ENCODE measurements around the gene RASA3. TPM values are rescaled to one million over a fixed set of nuclear protein-coding genes. Genes with fewer than 3 reads are reported as not detected.

Gene RASA3
- total RNA-seq, 2 donors from 2014 or later: 8.6 to 12.5 TPM

GRCh38 chr13:114008964-114009589, 123.3 kb downstream of the RASA3 start:
- DNase-seq (ENCODE audit: low spot score): no peak
- intact Hi-C loops (cut with DNase I): no loop called here
- Histone ChIP-seq H3K4me3 (no peak overlapping the region), H3K9me3 (no peaks in the 10 kb centered on the region), H3K4me1 (replicated peaks) (no peaks in the 10 kb centered on the region), H3K36me3 (peaks cover 4 to 12% of the 10 kb centered on the region in 2 donors), H3K27ac (no peak overlapping the region), H3K27me3 (replicated peaks; ENCODE audit: insufficient read depth) (no peaks in the 10 kb centered on the region)
- no peak for TF ChIP-seq POLR2A (IDR thresholded peaks at IDR 0.05)
- no peak for TF ChIP-seq POLR2AphosphoS5 (IDR thresholded peaks at IDR 0.05)
- TF ChIP-seq, protein P1, sequence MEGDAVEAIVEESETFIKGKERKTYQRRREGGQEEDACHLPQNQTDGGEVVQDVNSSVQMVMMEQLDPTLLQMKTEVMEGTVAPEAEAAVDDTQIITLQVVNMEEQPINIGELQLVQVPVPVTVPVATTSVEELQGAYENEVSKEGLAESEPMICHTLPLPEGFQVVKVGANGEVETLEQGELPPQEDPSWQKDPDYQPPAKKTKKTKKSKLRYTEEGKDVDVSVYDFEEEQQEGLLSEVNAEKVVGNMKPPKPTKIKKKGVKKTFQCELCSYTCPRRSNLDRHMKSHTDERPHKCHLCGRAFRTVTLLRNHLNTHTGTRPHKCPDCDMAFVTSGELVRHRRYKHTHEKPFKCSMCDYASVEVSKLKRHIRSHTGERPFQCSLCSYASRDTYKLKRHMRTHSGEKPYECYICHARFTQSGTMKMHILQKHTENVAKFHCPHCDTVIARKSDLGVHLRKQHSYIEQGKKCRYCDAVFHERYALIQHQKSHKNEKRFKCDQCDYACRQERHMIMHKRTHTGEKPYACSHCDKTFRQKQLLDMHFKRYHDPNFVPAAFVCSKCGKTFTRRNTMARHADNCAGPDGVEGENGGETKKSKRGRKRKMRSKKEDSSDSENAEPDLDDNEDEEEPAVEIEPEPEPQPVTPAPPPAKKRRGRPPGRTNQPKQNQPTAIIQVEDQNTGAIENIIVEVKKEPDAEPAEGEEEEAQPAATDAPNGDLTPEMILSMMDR (IDR thresholded peaks at IDR 0.05): no peak
- WGBS: 86% methylated on average over 32 of the region's 33 CpGs

- DNase-seq (ENCODE audit: low spot score): no peak
- intact Hi-C loops (cut with DNase I): no loop called here
- TF ChIP-seq POLR2A (IDR thresholded peaks at IDR 0.05) (no peak), POLR2AphosphoS5 (IDR thresholded peaks at IDR 0.05) (no peak)
- TF ChIP-seq, protein P1 (IDR thresholded peaks at IDR 0.05): no peak
- no peaks in the 10 kb centered on the region for H3K4me1 ChIP-seq (replicated peaks)
- no peak overlapping the region for H3K4me3 ChIP-seq
- H3K9me3 ChIP-seq: no peaks in the 10 kb centered on the region
- WGBS: 92% methylated on average over 12 of the region's 12 CpGs
- H3K27ac ChIP-seq: no peak overlapping the region
- peaks cover 4 to 12% of the 10 kb centered on the region in 2 donors for H3K36me3 ChIP-seq
- no peaks in the 10 kb centered on the region for H3K27me3 ChIP-seq (replicated peaks; ENCODE audit: insufficient read depth)
Observed at GRCh38 chr13:114007566-114007965, 124.9 kb downstream of the RASA3 start.

DNA sequence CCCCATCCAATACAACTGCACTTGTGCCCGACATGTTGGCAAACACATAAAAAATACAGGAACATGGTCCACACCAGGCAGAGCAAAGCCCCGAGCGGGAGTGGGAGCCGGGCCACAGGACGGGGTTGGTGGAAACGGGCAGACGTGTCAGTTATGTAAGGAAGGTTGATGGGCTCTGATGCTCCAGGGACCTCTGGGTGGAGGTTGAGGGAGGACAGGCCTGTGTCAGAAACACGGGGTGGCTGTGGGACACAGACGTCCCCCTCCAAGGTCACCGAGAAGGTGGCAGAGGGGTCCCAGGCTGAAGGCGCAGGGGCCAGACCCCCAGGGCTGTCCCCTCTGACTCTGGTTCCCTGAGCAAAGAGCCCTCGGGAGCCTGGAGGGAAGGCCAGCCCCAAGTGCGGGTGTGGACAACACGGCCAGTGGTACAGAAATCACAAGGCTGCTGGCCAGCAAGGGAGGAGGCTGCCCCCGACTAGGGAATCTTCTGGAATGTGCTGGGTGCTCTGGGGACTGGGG, 127.2 kb downstream of the RASA3 start:
- no peak for TF ChIP-seq POLR2A (IDR thresholded peaks at IDR 0.05)
- TF ChIP-seq, protein P1 (IDR thresholded peaks at IDR 0.05): no peak
- peaks cover 0 to 12% of the 10 kb centered on the region in 2 donors for H3K36me3 ChIP-seq
- no peak overlapping the region for H3K27ac ChIP-seq
- no peaks in the 10 kb centered on the region for H3K4me1 ChIP-seq (replicated peaks)
- DNase-seq (ENCODE audit: low spot score): no peak
- 78% methylated on average over 13 of the region's 15 CpGs for WGBS
- H3K9me3 ChIP-seq: no peaks in the 10 kb centered on the region
- H3K27me3 ChIP-seq (replicated peaks; ENCODE audit: insufficient read depth): no peaks in the 10 kb centered on the region
- no peak overlapping the region for H3K4me3 ChIP-seq
- intact Hi-C loops (cut with DNase I): no loop called here

GRCh38 chr13:114004420-114005205, 127.8 kb downstream of the RASA3 start:
- Histone ChIP-seq H3K27ac (no peak overlapping the region), H3K4me1 (replicated peaks) (no peaks in the 10 kb centered on the region), H3K4me3 (no peak overlapping the region), H3K9me3 (no peaks in the 10 kb centered on the region), H3K36me3 (peaks cover 0 to 6% of the 10 kb centered on the region in 2 donors), H3K27me3 (replicated peaks; ENCODE audit: insufficient read depth) (no peaks in the 10 kb centered on the region)
- DNase-seq (ENCODE audit: low spot score): no peak
- intact Hi-C loops (cut with DNase I): no loop called here
- TF ChIP-seq POLR2A (IDR thresholded peaks at IDR 0.05): no peak
- TF ChIP-seq POLR2AphosphoS5 (IDR thresholded peaks at IDR 0.05): no peak
- TF ChIP-seq, protein P1 (IDR thresholded peaks at IDR 0.05): no peak
- 87% methylated on average over 41 of the region's 41 CpGs for WGBS
